HUES6 (cell line): ENCODE data around the gene RIMS3.

ENCODE experiments used
- H3K27ac ChIP-seq: 2 replicates; pipeline ENCODE4 v1.7.0; 2013; ENCODE audit warnings: low read depth, mild to moderate bottlenecking, low read length, inconsistent platforms
- H3K27me3 ChIP-seq: 2 replicates; pipeline ENCODE4 v1.6.1; 2013; ENCODE audit warnings: low read length; ENCODE audit not compliant: control insufficient read depth, insufficient read depth
- H3K36me3 ChIP-seq: 2 replicates; pipeline ENCODE4 v1.6.1; 2013; ENCODE audit warnings: low read length; ENCODE audit not compliant: control insufficient read depth, insufficient read depth
- H3K4me1 ChIP-seq: 2 replicates; pipeline ENCODE4 v1.6.1; 2013; ENCODE audit warnings: low read length; ENCODE audit not compliant: control insufficient read depth, insufficient read depth
- H3K4me3 ChIP-seq: 2 replicates; pipeline ENCODE4 v1.5.1; 2013; ENCODE audit warnings: low read depth, low read length
- H3K9ac ChIP-seq: one replicate; pipeline ENCODE4 v1.6.1; 2013; ENCODE audit warnings: mild to moderate bottlenecking, low read length
- H3K9me3 ChIP-seq: 2 replicates; pipeline ENCODE4 v1.6.1; 2013; ENCODE audit warnings: low read depth, low read length; ENCODE audit not compliant: control insufficient read depth, insufficient read depth

Gene RIMS3

GRCh38 chr1:40664791-40665190, 691 bp downstream of the RIMS3 start:
- no peak overlapping the region for H3K27ac ChIP-seq
- H3K9ac ChIP-seq = no peak overlapping the region

GRCh38 chr1:40664167-40664537, 1.3 kb downstream of the RIMS3 start:
- no peak overlapping the region for H3K9ac ChIP-seq
- no peaks in the 10 kb centered on the region for H3K27me3 ChIP-seq
- H3K4me1 ChIP-seq = peaks cover 42% of the 10 kb centered on the region
- H3K27ac ChIP-seq = no peak overlapping the region
- peak overlapping the region; percentile 97; the same call in 1 of the 2 replicates for H3K4me3 ChIP-seq
- no peaks in the 10 kb centered on the region for H3K36me3 ChIP-seq
- H3K9me3 ChIP-seq = no peaks in the 10 kb centered on the region

More at GRCh38 chr1:40664791-40665190, 691 bp downstream of the RIMS3 start:
- Histone ChIP-seq H3K9me3 (no peaks in the 10 kb centered on the region), H3K4me1 (peaks cover 42% of the 10 kb centered on the region), H3K4me3 (peak overlapping the region; percentile 97), H3K36me3 (no peaks in the 10 kb centered on the region), H3K27me3 (no peaks in the 10 kb centered on the region)

GRCh38 chr1:40663324-40664166, 1.9 kb downstream of the RIMS3 start:
- peak overlapping the region; percentile 54 for H3K9ac ChIP-seq
- H3K27me3 ChIP-seq = no peaks in the 10 kb centered on the region
- no peaks in the 10 kb centered on the region for H3K36me3 ChIP-seq
- H3K9me3 ChIP-seq = no peaks in the 10 kb centered on the region
- H3K4me3 ChIP-seq = no peak overlapping the region
- H3K27ac ChIP-seq = no peak overlapping the region
- peaks cover 42% of the 10 kb centered on the region for H3K4me1 ChIP-seq

- no peaks in the 10 kb centered on the region for H3K36me3 ChIP-seq
- peaks cover 42% of the 10 kb centered on the region for H3K4me1 ChIP-seq
- H3K27me3 ChIP-seq = no peaks in the 10 kb centered on the region
- peak overlapping the region; percentile 54 for H3K9ac ChIP-seq
- no peak overlapping the region for H3K4me3 ChIP-seq
- H3K27ac ChIP-seq = no peak overlapping the region
- H3K9me3 ChIP-seq = no peaks in the 10 kb centered on the region
Measured at GRCh38 chr1:40662864-40663263, 2.6 kb downstream of the RIMS3 start.

GRCh38 chr1:40662151-40662550, 3.3 kb downstream of the RIMS3 start:
- H3K4me1 ChIP-seq = peaks cover 42% of the 10 kb centered on the region
- H3K36me3 ChIP-seq = no peaks in the 10 kb centered on the region
- no peak overlapping the region for H3K4me3 ChIP-seq
- H3K27ac ChIP-seq = no peak overlapping the region
- H3K9me3 ChIP-seq = no peaks in the 10 kb centered on the region
- H3K27me3 ChIP-seq = no peaks in the 10 kb centered on the region
- no peak overlapping the region for H3K9ac ChIP-seq

- Histone ChIP-seq H3K9me3 (no peaks in the 10 kb centered on the region), H3K36me3 (no peaks in the 10 kb centered on the region), H3K4me3 (no peak overlapping the region), H3K9ac (no peak overlapping the region), H3K4me1 (peaks cover 42% of the 10 kb centered on the region), H3K27me3 (no peaks in the 10 kb centered on the region), H3K27ac (no peak overlapping the region)
Measured at GRCh38 chr1:40661678-40662077, 3.8 kb downstream of the RIMS3 start.

GRCh38 chr1:40659649-40659947, 5.9 kb downstream of the RIMS3 start:
- Histone ChIP-seq H3K9me3 (no peaks in the 10 kb centered on the region), H3K36me3 (no peaks in the 10 kb centered on the region), H3K27ac (no peak overlapping the region), H3K4me3 (no peak overlapping the region), H3K4me1 (peaks cover 37% of the 10 kb centered on the region), H3K9ac (no peak overlapping the region), H3K27me3 (no peaks in the 10 kb centered on the region)

GRCh38 chr1:40658751-40659648, 6.5 kb downstream of the RIMS3 start:
- peaks cover 37% of the 10 kb centered on the region for H3K4me1 ChIP-seq
- H3K9ac ChIP-seq = no peak overlapping the region
- H3K27me3 ChIP-seq = no peaks in the 10 kb centered on the region
- no peak overlapping the region for H3K27ac ChIP-seq
- H3K36me3 ChIP-seq = no peaks in the 10 kb centered on the region
- H3K9me3 ChIP-seq = no peaks in the 10 kb centered on the region
- no peak overlapping the region for H3K4me3 ChIP-seq

- no peaks in the 10 kb centered on the region for H3K9me3 ChIP-seq
- H3K9ac ChIP-seq = no peak overlapping the region
- H3K4me3 ChIP-seq = no peak overlapping the region
- peaks cover 23% of the 10 kb centered on the region for H3K4me1 ChIP-seq
- H3K27me3 ChIP-seq = no peaks in the 10 kb centered on the region
- H3K27ac ChIP-seq = no peak overlapping the region
- H3K36me3 ChIP-seq = no peaks in the 10 kb centered on the region
Measured at GRCh38 chr1:40657046-40657445, 8.4 kb downstream of the RIMS3 start.

- H3K9ac ChIP-seq = peak overlapping the region; percentile 57
- H3K4me3 ChIP-seq = peak overlapping the region; percentile 61
- H3K36me3 ChIP-seq = no peaks in the 10 kb centered on the region
- no peaks in the 10 kb centered on the region for H3K9me3 ChIP-seq
- no peak overlapping the region for H3K27ac ChIP-seq
- H3K27me3 ChIP-seq = no peaks in the 10 kb centered on the region
- peaks cover 25% of the 10 kb centered on the region for H3K4me1 ChIP-seq
Measured at GRCh38 chr1:40653851-40654537, 11.5 kb downstream of the RIMS3 start.

- Histone ChIP-seq H3K9me3 (no peaks in the 10 kb centered on the region), H3K9ac (no peak overlapping the region), H3K27me3 (no peaks in the 10 kb centered on the region), H3K36me3 (no peaks in the 10 kb centered on the region), H3K4me1 (peaks cover 25% of the 10 kb centered on the region), H3K4me3 (no peak overlapping the region), H3K27ac (no peak overlapping the region)
Measured at GRCh38 chr1:40652979-40653378, 12.5 kb downstream of the RIMS3 start.
